Measurements from ENCODE around the gene METAP1. TPM values are rescaled to one million over a fixed set of nuclear protein-coding genes. Genes with fewer than 3 reads are reported as not detected.
"Not testable (repeated sequence)": the region's sequence is repeated elsewhere in the genome, so short reads cannot be mapped to it uniquely, and the experiment has no call there.

Gene METAP1
- total RNA-seq, 1 donor from 2014 or later: 53.2 TPM

- no peak overlapping the region for H3K4me3 ChIP-seq
- H3K36me3 ChIP-seq: peaks cover 67 to 100% of the 10 kb centered on the region in 2 donors
- intact Hi-C loops (cut with DNase I): no loop called here
- H3K9me3 ChIP-seq: no peaks in the 10 kb centered on the region
- no peaks in the 10 kb centered on the region for H3K27me3 ChIP-seq
- H3K27ac ChIP-seq: no peak overlapping the region
- no peak for TF ChIP-seq CTCF (IDR thresholded peaks at IDR 0.05)
- no peak for DNase-seq (ENCODE audit: low spot score in 2 of 2)
- peaks cover 0 to 10% of the 10 kb centered on the region in 2 donors for H3K4me1 ChIP-seq
Measured at GRCh38 chr4:99078931-99079624, 83.6 kb downstream of the METAP1 start.

DNA sequence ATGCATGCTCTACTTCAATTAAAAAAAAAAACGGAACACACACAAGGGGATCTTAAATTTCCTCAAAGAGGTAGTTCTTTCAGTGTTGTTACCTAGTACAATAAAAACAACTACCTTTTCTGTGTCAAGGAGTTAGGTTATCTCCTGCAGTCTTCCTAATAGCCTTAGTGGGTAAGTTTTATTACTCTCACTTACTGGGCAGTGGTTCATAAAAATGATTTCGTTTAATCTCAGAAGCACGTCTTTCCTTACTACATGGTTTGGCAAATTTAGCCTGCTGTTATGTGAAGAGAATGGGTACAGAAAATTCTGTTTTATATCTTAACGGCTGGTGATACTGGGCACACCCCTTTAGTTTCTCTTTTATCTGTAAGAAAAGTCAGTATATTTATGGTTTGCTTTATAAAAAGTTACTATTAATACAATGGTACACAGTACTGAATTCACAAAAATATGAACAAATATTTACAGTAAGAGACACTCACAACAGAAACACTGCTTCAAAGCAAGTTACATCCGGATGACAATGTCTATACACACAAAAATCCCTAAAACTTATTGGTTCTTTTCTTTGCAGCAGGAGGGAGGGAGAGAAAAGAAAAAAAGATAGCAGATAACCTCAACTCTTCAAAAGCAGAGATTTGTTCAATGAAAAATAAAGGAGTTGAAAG, 84.2 kb downstream of the METAP1 start:
- Histone ChIP-seq H3K36me3 (peaks cover 65 to 100% of the 10 kb centered on the region in 2 donors), H3K4me3 (no peak overlapping the region), H3K9me3 (no peaks in the 10 kb centered on the region), H3K27ac (no peak overlapping the region), H3K27me3 (no peaks in the 10 kb centered on the region), H3K4me1 (peaks cover 0 to 13% of the 10 kb centered on the region in 2 donors)
- intact Hi-C loops (cut with DNase I): loop anchor here (10.0 kb wide), 1 partner anchor 325 kb away; no protein-coding TSS in a partner anchor
- DNase-seq (ENCODE audit: low spot score in 2 of 2): no peak
- no peak for TF ChIP-seq CTCF (IDR thresholded peaks at IDR 0.05)

GRCh38 chr4:99080869-99081268, 85.3 kb downstream of the METAP1 start:
- Histone ChIP-seq H3K4me1 (peaks cover 0 to 13% of the 10 kb centered on the region in 2 donors), H3K36me3 (peaks cover 55 to 97% of the 10 kb centered on the region in 2 donors)
- not testable (repeated sequence) for H3K27me3 ChIP-seq; H3K9me3 ChIP-seq; H3K4me3 ChIP-seq; H3K27ac ChIP-seq; DNase-seq (ENCODE audit: low spot score in 2 of 2)
- intact Hi-C loops (cut with DNase I): loop anchor here (10.0 kb wide), 1 partner anchor 324 kb away; no protein-coding TSS in a partner anchor

DNA sequence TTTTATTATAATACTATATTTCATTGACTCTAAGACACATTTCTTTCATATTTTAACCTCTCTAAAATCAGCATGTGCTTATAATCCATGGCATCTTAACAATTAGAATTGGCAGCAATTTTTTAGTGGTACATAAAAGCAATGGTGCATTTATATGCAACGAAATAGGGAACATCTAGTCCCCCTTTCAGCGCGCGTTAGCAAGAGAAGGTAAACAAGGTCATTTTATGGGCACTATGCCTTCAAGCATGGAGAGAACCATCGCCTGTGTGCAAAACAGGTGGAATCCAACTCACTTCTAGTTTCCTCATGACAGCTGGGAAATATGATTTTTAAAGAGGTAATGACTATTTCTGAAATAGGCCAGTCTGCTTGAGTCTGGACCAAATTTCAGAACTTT, 86.7 kb downstream of the METAP1 start:
- Histone ChIP-seq H3K9me3 (no peaks in the 10 kb centered on the region), H3K27me3 (no peaks in the 10 kb centered on the region), H3K4me1 (peaks cover 0 to 16% of the 10 kb centered on the region in 2 donors), H3K27ac (no peak overlapping the region), H3K36me3 (peaks cover 46 to 84% of the 10 kb centered on the region in 2 donors), H3K4me3 (no peak overlapping the region)
- DNase-seq (ENCODE audit: low spot score in 2 of 2): no peak
- TF ChIP-seq CTCF (IDR thresholded peaks at IDR 0.05): no peak
- intact Hi-C loops (cut with DNase I): loop anchor here (10.0 kb wide), 1 partner anchor 323 kb away; no protein-coding TSS in a partner anchor

- Histone ChIP-seq H3K27ac (peak overlapping the region; percentile 3 to 10), H3K36me3 (peaks cover 34 to 60% of the 10 kb centered on the region in 2 donors), H3K4me1 (peaks cover 0 to 16% of the 10 kb centered on the region in 2 donors), H3K27me3 (no peaks in the 10 kb centered on the region), H3K9me3 (no peaks in the 10 kb centered on the region), H3K4me3 (no peak overlapping the region)
- no peak for TF ChIP-seq CTCF (IDR thresholded peaks at IDR 0.05)
- intact Hi-C loops (cut with DNase I): loop anchor here (10.0 kb wide), 1 partner anchor 320 kb away; no protein-coding TSS in a partner anchor
- DNase-seq (ENCODE audit: low spot score in 2 of 2): no peak
Measured at GRCh38 chr4:99084595-99084994, 89.1 kb downstream of the METAP1 start.

- intact Hi-C loops (cut with DNase I): loop anchor here (2.0 to 10.0 kb wide), 3 partner anchors 27 to 317 kb away; no protein-coding TSS in a partner anchor
- Histone ChIP-seq H3K4me1 (peaks cover 0 to 16% of the 10 kb centered on the region in 2 donors), H3K27me3 (no peaks in the 10 kb centered on the region), H3K27ac (peak overlapping the region; percentile 97 to 98), H3K9me3 (peaks cover 0 to 15% of the 10 kb centered on the region in 2 donors), H3K4me3 (peak overlapping the region; percentile 87 to 95), H3K36me3 (peaks cover 13 to 25% of the 10 kb centered on the region in 2 donors)
- TF ChIP-seq CTCF (IDR thresholded peaks at IDR 0.05): no peak
- DNase-seq (ENCODE audit: low spot score in 2 of 2): peak; percentile 48 to 88
Measured at GRCh38 chr4:99088023-99088449, 92.5 kb downstream of the METAP1 start.

Data from ascending aorta (tissue), 2 donors.